ENCODE data around the gene RNF123.

RNF123 gene

DNA sequence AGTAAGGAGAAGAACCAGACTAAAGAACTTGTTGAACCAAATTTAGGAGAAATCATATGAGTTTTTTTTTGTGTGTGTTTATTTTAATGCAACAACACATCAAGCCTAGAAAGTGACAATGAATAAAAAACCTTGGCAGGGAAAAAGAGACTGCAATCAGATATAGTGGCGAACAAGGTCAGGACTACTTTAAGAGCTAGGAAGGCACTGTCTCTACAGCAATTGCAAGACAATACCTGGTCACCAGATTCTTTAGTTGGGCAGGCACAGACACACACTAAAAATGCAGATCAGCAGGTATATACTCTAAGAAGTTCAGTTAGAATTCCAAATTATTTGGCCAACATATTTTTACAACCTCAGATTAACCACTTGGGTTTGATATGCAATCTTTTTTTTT, 65.2 kb downstream of the RNF123 start:
- in situ Hi-C loops (cut with HindIII; ENCODE audit: low sequenced_read_pairs) = no loop called here
- no peak for DNase-seq (ENCODE audit: low read depth, low spot score)
- H3K4me3 ChIP-seq (ENCODE audit: low read depth, low read length) = no peak overlapping the region
- TF ChIP-seq, protein P1, sequence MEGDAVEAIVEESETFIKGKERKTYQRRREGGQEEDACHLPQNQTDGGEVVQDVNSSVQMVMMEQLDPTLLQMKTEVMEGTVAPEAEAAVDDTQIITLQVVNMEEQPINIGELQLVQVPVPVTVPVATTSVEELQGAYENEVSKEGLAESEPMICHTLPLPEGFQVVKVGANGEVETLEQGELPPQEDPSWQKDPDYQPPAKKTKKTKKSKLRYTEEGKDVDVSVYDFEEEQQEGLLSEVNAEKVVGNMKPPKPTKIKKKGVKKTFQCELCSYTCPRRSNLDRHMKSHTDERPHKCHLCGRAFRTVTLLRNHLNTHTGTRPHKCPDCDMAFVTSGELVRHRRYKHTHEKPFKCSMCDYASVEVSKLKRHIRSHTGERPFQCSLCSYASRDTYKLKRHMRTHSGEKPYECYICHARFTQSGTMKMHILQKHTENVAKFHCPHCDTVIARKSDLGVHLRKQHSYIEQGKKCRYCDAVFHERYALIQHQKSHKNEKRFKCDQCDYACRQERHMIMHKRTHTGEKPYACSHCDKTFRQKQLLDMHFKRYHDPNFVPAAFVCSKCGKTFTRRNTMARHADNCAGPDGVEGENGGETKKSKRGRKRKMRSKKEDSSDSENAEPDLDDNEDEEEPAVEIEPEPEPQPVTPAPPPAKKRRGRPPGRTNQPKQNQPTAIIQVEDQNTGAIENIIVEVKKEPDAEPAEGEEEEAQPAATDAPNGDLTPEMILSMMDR (IDR thresholded peaks at IDR 0.05; ENCODE audit: low read depth, low read length) = no peak

DNA sequence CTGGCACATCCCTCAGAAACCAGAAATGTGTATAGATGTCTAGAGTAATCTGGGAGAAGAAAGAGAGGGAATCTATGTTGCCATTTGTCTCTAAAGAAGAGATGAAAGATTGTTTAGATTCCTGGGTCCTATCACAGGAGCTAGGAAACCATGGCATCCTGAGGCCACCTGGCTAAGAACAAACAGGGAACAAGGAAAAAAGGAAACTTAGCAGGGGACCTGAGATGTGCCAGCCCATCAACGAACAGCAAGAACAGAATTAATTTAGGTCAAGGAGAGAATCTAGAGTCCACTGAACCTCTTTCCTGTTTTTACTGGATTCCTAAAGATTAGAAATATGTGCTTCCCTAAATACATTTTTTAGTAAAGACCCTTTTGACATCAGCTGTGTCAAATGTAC, 66.7 kb downstream of the RNF123 start:
- DNase-seq (ENCODE audit: low read depth, low spot score) = no peak
- in situ Hi-C loops (cut with HindIII; ENCODE audit: low sequenced_read_pairs) = no loop called here
- no peak overlapping the region for H3K4me3 ChIP-seq (ENCODE audit: low read depth, low read length)
- TF ChIP-seq, protein P1 (IDR thresholded peaks at IDR 0.05; ENCODE audit: low read depth, low read length) = no peak

DNA sequence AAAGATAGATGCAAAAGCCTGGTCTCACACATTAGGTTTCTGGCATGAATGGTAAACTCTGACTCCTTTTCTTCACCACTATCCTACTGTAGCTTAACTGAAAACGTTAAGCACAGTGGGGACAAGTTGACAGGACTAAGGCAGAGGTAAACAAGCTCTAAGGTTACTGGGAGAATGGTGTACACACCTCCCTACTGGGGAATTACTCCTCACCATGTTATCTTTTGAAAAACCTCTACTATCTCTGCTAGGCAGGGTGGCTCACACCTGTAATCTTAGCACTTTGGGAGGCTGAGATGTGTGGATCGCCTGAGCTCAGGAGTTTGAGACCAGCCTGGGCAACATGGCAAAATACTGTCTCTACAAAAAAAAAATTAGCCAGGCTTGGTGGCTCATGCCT, 67.8 kb downstream of the RNF123 start:
- TF ChIP-seq, protein P1 (IDR thresholded peaks at IDR 0.05; ENCODE audit: low read depth, low read length) = no peak
- no peak overlapping the region for H3K4me3 ChIP-seq (ENCODE audit: low read depth, low read length)
- no peak for DNase-seq (ENCODE audit: low read depth, low spot score)
- in situ Hi-C loops (cut with HindIII; ENCODE audit: low sequenced_read_pairs) = no loop called here

GRCh38 chr3:49759226-49759625, 69.9 kb downstream of the RNF123 start:
- no peak overlapping the region for H3K4me3 ChIP-seq (ENCODE audit: low read depth, low read length)
- DNase-seq (ENCODE audit: low read depth, low spot score) = no peak
- in situ Hi-C loops (cut with HindIII; ENCODE audit: low sequenced_read_pairs) = no loop called here
- TF ChIP-seq, protein P1 (IDR thresholded peaks at IDR 0.05; ENCODE audit: low read depth, low read length) = no peak

GRCh38 chr3:49761661-49762060, 72.3 kb downstream of the RNF123 start:
- TF ChIP-seq, protein P1 (IDR thresholded peaks at IDR 0.05; ENCODE audit: low read depth, low read length) = no peak
- in situ Hi-C loops (cut with HindIII; ENCODE audit: low sequenced_read_pairs) = no loop called here
- no peak for DNase-seq (ENCODE audit: low read depth, low spot score)
- H3K4me3 ChIP-seq (ENCODE audit: low read depth, low read length) = no peak overlapping the region

GRCh38 chr3:49763981-49764380, 74.6 kb downstream of the RNF123 start:
- no peak overlapping the region for H3K4me3 ChIP-seq (ENCODE audit: low read depth, low read length)
- in situ Hi-C loops (cut with HindIII; ENCODE audit: low sequenced_read_pairs) = no loop called here
- no peak for DNase-seq (ENCODE audit: low read depth, low spot score)
- TF ChIP-seq, protein P1 (IDR thresholded peaks at IDR 0.05; ENCODE audit: low read depth, low read length) = no peak
